ENCODE results near the gene LRP6. TPM values are rescaled to one million over a fixed set of nuclear protein-coding genes. Genes with fewer than 3 reads are reported as not detected.
A peak's percentile ranks its signal among the peaks of the same experiment; 100 is the strongest.
"Not testable (repeated sequence)": the region's sequence is repeated elsewhere in the genome, so short reads cannot be mapped to it uniquely, and the experiment has no call there.

The LRP6 gene
- 10 to 100 TPM; 20.9 to 30.3 TPM for total RNA-seq
- long read RNA-seq, full-length matches to known transcripts: 1 of 3 reads
- long read RNA-seq, partial matches to known transcripts: 0 of 3 reads
- long read RNA-seq, other reads (novel, unspliced or antisense): 2 of 3 reads

DNA sequence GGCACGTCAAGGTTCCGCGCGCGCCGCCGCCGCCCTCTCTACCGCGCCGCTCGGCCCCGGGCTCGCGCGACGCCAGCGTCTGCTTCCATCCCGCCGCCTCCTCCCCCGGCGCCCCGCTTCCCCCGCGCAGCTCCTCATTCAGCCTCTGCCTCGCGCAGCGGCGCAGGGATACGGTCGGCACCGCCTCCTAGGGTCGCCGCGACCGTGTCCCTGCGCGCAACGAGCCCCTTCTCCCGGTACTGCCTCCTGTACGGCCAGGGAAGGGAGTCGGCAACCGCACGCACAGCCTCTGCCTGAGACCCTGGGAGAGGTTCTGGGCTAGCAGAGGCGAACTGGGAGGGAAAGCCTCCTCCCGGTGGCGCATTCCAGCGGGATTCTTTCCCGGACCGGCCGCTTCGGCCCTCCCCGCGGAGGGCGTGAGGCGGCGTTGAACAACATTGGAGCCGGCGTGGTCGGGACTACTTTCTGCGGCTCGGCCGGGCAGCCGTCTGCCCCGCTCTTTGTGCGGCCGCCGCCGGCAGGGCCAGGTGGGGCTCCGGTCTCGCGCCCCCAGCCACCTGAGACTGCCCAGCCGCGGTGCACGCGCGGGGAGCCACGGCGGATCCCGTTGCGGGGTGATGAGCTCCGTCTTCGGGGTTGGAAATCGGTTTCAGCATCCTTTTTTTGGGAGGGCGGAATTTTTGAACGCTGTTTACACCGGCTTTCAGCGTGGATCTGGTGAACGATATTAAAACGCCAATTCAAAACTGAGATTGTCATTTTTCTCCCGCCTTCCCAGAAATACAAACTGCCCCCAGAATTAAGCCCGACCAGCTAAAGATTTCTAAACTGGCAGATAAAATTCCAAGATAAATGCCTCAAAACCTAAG, at the start of gene LRP6:
Gene LRP6, minus strand, starts transcription at position 172 of the 869 bp plus-strand sequence. CDS start 309 bp downstream, outside the sequence.
- DNase-seq (peak; percentile 94), ATAC-seq (peak; percentile 97 to 99)
- intact Hi-C loops (cut with DNase I): loop anchor here in 1 of 2 donors (10.0 kb wide), 2 partner anchors 62 to 92 kb away; no protein-coding TSS in a partner anchor

DNA sequence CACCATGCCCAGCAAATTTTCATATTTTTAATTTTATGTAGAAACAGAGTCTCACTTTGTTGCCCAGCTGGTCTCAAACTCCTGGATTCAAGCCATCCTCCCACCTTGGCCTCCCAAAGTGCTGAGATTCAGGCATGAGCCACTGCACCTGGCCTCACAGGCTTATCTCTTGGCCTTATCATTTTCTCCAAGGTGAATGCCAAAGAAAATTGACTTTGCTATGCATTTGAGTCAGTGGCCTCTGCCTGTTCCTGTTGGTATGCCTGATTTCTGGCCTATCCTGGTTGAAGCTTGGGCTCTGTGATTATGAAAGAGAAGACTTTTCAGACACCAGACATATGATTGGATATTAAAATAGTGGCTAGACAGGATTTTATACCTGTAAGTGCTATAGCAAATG, 49.0 kb upstream of the LRP6 start:
- DNase-seq (no peak), ATAC-seq (no peak)
- intact Hi-C loops (cut with DNase I): no loop called here

DNA sequence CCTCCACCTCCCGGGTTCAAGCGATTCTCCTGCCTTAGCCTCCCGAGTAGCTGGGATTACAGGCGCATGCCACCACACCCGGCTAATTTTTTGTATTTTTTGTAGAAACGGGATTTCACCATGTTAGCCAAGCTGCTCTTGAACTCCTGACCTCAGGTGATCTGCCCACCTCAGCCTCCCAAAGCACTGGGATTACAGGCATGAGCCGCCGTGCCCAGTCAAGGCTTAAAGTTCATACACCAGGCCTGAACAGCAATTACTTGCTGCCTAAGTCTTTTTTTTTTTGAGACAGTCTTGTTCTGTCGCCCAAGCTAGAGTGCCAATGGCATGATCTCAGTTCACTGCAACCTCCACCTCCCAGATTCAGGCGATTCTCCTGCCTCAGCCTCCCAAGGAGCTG, 43.9 kb upstream of the LRP6 start:
- intact Hi-C loops (cut with DNase I); DNase-seq; ATAC-seq: not testable (repeated sequence)

DNA sequence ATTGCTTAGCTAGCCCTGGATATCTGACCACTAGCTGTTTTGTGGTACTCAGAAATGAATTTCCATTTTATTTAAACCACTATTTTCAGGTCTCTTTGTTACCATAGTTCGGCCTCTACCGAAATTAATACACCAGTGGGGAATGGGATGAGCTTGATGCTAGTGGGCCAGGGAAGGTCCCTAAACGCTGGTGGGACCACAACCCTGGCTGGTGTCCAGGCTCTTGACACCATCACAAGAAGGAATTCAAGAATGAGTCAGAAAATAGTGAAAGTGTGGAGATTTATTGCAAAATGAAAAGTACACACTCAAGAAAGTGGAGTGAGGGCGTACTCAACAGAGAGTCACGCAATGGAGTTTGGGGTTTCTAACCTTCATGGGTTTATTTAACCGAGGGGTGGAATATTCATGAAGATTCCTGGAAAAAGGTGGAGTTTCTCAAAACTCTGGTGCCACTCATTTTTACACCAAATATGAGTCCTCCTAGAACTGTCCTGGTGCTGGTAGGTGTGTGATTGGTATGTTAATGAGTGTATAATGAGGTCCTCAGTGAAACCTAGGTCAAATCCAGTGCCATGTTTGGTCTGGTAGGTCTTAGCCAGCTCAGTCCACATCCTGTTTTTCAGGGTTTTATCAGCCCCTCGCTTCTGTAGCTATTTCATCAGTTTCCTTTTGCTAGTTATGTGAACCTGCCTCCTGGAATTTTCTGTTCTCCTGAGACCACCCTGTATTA, 38.9 kb upstream of the LRP6 start:
- intact Hi-C loops (cut with DNase I): no loop called here
- no peak for DNase-seq
- no peak for ATAC-seq

DNA sequence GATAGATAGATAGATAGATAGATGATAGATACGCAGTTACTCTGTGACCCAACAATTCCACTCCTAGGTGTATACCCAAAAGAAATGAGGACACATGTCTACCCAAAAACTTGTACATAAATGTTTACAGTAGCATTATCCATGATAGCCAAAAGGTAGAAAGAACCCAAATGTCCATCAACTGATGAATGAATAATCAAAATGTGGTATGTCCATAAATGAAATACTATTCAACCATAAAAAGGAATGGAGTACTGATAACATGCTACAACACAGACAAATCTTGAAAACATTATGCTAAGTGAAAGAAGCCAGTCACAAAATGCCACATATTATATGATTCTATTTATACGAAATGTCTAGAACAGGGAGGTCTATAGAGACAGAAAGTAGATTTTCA, 36.1 kb upstream of the LRP6 start:
- intact Hi-C loops (cut with DNase I): no loop called here
- DNase-seq (no peak), ATAC-seq (no peak)

DNA sequence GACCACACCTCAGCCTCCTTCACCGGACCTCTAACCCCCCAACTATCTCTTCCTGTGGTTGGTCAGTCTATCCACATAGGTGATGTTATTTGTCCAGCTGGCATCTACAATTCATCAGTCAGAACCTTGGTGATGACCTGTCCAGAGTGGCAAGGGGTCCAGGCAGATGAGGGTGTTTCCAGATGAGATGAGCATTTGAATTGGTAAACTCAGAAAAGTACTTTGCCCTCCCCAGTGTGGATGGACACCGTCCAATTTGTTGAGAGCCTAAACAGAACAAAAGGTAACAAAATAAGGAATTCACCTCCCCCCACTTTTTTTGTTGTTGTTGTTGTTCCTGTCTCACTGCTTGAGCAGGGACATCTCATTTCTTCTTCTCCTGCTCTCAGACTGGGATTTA, 34.3 kb upstream of the LRP6 start:
- DNase-seq: no peak
- intact Hi-C loops (cut with DNase I): no loop called here
- ATAC-seq: no peak

DNA sequence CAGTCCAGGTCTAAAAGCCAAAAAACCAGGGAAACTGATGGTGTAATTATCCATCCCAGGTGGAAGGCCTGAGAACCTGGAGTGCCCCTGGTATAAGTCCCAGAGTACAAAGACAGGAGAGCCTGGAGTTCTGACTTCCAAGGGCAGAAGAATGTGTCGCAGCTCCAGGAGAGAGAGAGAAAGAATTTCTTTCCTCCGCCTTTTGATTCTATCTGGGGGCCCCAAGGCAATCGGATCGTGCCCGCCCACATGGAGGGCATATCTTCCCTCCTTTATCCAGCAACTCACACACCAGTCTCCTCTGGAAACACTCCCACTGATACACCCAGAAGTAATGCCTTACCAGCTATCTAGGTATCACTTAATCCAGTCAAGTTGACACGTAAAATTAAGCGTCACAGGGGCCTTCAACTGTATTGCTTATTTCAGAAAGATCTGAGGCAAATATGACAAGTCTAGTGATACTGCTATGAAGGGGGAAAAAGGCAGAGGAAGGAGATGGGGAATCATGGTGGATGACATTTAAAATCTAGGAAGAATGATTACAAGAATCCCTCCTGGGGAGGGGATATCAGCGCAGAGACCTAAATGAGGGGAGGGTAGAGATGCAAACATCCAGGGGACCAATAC, 30.5 kb upstream of the LRP6 start:
- intact Hi-C loops (cut with DNase I): loop anchor here in 1 of 2 donors (5.0 kb wide), 1 partner anchor 170 kb away; no protein-coding TSS in a partner anchor
- DNase-seq: no peak
- ATAC-seq: no peak

DNA sequence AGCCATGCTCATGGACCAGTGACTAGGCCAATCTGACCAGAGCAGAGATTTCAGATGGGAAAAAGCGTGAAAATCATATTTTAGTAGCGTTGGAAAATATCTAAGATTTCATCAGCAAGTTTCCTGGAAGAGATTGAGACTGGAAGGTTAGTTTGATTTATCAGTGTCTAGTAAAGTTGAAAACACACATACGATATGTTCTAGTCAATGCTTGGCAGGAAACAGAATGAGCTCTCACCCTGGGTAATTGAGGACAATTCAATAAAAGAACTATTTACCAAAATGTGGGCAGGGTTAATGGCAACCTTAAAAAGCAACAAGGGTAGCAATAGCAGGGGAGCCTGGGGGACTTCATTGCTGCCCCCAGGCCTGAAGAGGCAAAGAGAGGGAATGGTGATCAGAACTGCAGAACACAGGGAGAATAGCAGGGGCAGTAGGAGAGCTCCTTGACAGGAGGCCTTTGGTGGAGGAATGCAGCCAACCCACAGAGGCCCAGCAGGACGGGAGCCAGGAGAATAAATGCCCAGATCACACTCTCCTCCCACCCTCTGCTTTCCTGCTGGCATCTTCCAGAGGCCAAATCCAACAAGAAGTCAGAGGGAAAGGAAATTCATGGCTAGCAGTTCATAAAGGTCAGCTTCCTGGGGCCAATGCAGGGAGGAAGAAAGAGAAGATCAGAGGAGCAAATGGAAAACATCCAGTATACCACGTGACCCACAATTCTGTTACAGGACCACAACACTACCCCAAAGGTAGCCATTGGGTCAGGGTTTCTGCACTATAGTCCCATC, 27.6 kb upstream of the LRP6 start:
- intact Hi-C loops (cut with DNase I): loop anchor here in 1 of 2 donors (5.0 kb wide), 1 partner anchor 167 kb away; no protein-coding TSS in a partner anchor
- DNase-seq (no peak), ATAC-seq (peak in 1 of 2 donors; percentile 32)

DNA sequence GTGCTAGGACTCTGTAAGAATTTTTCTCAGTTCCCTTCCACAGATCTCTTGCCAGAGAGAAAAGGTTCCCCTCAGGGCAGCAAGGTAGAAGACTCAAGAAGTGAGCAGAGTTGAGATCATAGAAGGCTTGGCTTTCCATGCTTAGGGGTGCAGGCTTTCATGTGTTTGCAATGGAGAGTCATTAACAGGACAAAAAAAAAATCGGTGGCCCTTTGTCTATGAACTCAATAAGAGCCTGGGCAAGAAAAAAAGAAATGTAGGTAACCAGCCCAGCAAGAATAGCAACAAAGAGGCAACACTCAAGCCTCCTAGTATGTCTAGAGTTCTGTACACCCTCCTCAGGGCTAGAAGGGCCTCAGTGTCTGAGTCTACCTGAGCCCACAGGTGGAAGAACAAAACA, 23.4 kb upstream of the LRP6 start:
- intact Hi-C loops (cut with DNase I): no loop called here
- DNase-seq (no peak), ATAC-seq (no peak)

DNA sequence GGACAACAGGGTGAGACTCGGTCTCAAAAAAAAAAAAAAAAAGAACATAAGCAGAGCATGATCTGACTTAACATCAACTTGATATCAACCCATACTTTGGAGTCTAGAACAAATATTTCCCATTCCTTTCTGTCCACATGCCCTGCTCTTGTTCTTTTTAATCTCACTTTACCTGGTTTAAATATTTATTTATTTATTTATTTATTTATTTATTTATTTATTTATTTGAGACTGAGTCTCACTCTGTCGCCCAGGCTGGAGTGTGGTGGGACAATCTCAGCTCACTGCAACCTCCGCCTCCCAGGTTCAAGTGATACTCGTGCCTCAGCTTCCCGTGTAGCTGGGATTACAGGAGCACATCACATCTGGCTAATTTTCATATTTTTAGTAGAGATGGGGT, 19.6 kb upstream of the LRP6 start:
- ATAC-seq (no peak), DNase-seq (no peak)
- intact Hi-C loops (cut with DNase I): no loop called here

DNA sequence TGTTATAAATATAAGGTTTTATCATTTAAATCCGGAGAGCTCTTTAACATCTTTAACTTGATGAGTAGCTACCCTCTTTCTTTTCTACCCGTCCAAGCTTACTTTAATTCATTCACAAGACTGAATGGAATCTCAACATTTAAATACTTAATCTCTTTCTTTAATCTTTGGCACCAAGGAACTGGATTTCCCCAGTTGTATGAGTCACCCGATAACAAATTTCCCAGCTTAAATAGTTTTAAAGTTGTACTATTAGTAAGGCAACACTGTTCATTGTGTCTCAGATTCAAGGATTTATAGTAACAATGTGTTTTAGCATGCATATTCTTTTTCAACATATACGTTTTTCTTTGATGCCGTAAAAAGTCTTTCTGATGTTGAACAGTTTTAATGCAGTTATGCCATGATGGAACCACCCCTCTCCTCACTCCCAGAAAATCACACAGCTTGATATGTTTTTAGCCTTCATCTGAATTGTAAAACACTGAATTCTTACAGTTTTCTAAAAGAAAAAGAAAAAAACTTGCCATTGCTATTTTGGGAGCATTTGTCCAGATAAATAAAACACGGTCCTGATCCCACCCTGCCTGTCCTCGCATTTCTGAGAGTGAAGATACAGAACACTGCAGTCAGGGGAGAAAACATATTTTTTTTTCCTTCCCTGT, 16.0 kb upstream of the LRP6 start:
- DNase-seq: no peak
- intact Hi-C loops (cut with DNase I): no loop called here
- peak in 1 of 2 donors; percentile 68 for ATAC-seq

DNA sequence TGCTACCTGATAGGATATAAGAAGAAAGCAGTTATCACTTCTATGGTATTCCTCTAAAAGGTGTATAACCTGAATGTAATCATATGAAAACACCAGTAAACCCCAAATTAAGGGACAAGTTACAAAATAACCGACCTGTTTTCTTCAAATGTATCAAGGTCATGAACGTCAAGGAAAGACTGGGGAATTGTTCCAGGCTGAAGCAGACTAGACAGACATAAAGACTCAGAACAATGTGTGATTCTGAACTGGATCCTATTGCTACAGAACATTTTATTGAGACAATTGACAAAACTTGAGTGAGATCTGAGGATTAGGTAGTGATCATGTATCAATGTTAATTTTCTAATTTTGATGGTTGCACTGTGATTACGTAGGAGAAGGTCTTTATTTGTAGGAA, 15.4 kb upstream of the LRP6 start:
- DNase-seq: no peak
- ATAC-seq: no peak
- intact Hi-C loops (cut with DNase I): no loop called here

DNA sequence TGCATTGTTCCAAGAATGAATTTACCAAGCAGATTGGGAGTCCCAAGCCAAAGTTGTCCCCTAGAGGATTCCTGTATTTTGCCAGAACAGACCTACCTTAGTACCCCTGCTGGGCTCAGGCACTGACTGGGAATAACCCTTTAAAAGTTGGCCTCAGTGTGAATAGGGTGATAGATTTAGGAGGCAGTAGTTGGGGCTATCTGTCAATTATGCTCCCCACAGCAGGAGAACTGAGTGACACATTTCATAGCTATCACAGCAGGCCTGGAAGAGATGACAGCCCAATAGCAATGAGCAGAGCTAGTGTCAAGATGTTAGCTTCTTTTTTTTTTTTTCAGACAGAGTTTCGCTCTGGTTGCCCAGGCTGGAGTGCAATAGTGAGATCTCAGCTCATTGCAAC, 14.3 kb upstream of the LRP6 start:
- DNase-seq (no peak), ATAC-seq (no peak)
- intact Hi-C loops (cut with DNase I): no loop called here

DNA sequence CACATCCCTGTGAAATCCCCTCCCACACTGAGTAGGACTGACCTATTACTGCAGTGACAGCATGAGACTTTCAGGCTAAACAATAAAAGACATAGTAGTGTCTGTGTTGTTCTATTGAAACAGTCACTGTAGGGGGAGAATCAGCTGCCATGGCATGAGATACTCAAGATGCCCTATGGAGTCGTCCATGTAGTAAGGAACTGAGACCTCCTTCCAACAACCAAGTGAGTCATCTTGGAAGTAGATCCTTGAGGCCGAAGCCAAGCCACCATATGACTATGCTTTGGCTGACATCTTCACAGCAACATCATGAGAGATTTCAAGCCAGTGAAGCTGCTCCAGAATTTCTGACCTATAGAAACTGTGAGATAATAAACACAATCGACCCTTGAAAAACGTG, 12.1 kb upstream of the LRP6 start:
- DNase-seq (no peak), ATAC-seq (peak in 1 of 2 donors; percentile 26)
- intact Hi-C loops (cut with DNase I): no loop called here

DNA sequence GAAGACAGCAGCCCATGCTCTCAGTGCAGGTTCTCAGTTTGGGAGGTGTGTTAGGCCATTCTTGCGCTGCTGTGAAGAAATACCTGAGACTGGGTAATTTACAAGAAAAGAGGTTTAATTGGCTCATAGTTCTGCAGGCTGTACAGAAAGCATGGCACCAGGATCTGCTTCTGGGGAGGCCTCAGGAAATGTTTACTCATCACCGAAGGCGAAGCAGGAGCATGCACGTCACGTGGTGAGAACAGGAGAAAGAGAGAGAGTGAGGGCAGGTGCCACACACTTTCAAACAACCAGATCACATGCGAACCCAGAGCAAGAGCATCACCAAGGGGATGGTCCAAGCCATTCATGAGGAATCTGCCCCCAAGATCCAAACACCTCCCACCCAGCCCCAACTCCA, 9.0 kb upstream of the LRP6 start:
- DNase-seq (no peak), ATAC-seq (no peak)
- intact Hi-C loops (cut with DNase I): no loop called here

DNA sequence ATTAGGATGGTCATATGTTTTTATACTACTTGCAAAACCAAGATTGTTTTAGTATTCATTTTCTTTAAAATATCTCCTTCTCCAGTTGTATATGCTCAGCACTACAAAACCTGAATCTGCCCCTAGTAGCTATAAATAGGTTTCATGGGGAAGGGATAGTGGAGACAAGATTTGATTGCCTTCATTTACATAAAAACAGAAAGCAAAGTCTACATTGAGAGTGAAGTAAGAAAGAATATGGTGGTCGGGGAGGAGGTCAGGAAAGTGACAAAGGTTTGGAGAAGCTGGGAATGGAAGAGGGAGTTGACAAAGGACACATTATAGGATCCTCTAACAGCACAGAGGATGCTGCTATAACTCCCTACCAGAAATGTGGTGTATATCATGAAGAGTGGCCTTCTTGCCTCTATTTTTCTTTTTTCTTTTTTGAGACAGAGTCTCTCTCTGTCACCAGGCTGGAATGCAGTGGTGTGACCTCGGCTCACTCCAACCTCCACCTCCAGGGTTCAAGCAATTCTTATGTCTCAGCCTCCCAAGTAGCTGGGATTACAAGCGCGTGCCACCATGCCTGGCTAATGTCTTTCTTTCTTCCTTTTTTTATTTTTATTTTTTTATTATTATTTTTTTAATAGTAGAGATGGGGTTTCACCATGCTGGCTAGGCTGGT, 6.6 kb upstream of the LRP6 start:
- ATAC-seq: no peak
- intact Hi-C loops (cut with DNase I): no loop called here
- DNase-seq: no peak

DNA sequence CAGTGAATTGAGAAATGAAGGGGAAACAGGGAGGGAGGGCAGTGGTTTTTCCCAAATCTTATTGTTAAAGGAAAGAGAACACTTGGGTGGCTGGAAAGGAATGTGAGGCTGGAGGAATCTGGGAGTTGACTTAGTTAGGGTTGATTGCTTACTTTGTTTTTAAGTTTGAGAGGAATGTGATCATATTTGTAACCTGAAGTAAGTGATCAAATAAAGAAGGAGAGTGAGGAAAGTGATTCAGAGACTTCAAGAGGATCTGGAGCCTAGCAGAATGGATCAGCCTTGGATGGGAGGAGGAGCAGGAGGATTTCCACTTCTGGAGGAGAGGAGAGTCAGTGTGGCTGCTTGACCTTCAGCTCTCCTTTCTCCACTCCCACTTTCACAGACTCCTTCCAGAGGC, 6.0 kb upstream of the LRP6 start:
- peak in 1 of 2 donors; percentile 30 for ATAC-seq
- no peak for DNase-seq
- intact Hi-C loops (cut with DNase I): no loop called here

DNA sequence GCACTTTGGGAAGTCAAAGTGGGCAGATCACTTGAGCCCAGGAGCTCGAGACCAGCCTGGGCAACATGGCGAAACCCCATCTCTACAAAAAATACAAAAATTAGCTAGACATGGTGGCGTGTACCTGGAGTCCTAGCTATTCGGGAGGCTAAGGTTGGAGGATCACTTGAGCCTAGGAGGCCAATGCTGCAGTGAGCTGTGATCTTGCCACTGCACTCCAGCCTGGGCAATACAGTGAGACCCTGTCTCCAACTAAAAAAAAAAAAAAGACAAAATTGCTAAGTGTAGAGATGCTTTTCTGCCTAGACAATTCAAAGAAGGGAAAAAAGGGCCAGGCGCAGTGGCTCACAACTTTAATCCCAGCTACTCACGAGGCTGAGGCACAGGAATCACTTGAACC, 3.4 kb upstream of the LRP6 start:
- no peak for DNase-seq
- intact Hi-C loops (cut with DNase I): no loop called here
- no peak for ATAC-seq

All from left cardiac atrium (tissue), 4 donors.